K562 (cell line): ENCODE measurements around the gene TRUB2. TPM values are rescaled to one million over a fixed set of nuclear protein-coding genes. Genes with fewer than 3 reads are reported as not detected.

Experiments
- AFF1 ChIP-seq, 2 experiments: fragments of 450-650 bp; IDR thresholded peaks; 2 replicates each; pipeline ENCODE4 v1.6.1; 2018; ENCODE audit warnings: mild to moderate bottlenecking in 2 of 2, low read depth in 1 of 2; ENCODE audit not compliant: partially characterized antibody in 2 of 2
- MAFF ChIP-seq: IDR thresholded peaks from 2 replicates; pipeline ENCODE4 v1.6.1; 2012; ENCODE audit warnings: low read length, improper control_type of control experiment
- MGA ChIP-seq: fragments of 450-650 bp; IDR thresholded peaks from 2 replicates; pipeline ENCODE4 v1.6.1; 2016; ENCODE audit warnings: mild to moderate bottlenecking, moderate library complexity
- ZKSCAN3 ChIP-seq: fragments of 250-450 bp; sonication (Bioruptor Pico); IDR thresholded peaks from 2 replicates; pipeline ENCODE4 v1.4.0; 2020
- ZNF165 ChIP-seq: fragments of 250-450 bp; sonication (Bioruptor Pico); IDR thresholded peaks from 2 replicates; pipeline ENCODE4 v1.4.0; 2020; ENCODE audit warnings: borderline replicate concordance
- ZNF707 ChIP-seq: fragments of 250-450 bp; sonication (Bioruptor Pico); conservative IDR thresholded peaks from 2 replicates; pipeline ENCODE4 v1.8.0; 2022; ENCODE audit warnings: inconsistent platforms, mild to moderate bottlenecking, moderate library complexity
- polyA plus RNA-seq, 8 experiments: library from polyadenylated mRNA; depleted of rRNA in 4 of 8; stranded (reverse) in 5 of 8; unstranded in 3 of 8; fragments of >200 nt; fragmentation: Nextera tagmentation in 2 of 8; fragmentation: Illumina TruSeq in 1 of 8; extraction: Ambion mirVana in 2 of 8; extraction: Trizol in 1 of 8; gene quantifications; 2 replicates each; pipeline versions ENCODE4 v1.2.1 to v1.2.3, GENCODE V29; 2011 to 2014; ENCODE audit warnings: inconsistent platforms in 1 of 8, missing spikeins in 1 of 8
- total RNA-seq, 7 experiments: library from RNA; depleted of rRNA in 6 of 7; stranded (reverse); fragments of >200 nt in 6 of 7; fragmentation: Illumina TruSeq in 2 of 7; extraction: Trizol in 2 of 7; gene quantifications; 2 replicates each; pipeline versions ENCODE4 v1.2.1 to v1.2.3, GENCODE V29; 2011 to 2021; ENCODE audit warnings: low replicate concordance in 1 of 7
- TF ChIP-seq, protein P1 (sequence below): fragments of 250-450 bp; sonication (Bioruptor Pico); IDR thresholded peaks from 2 replicates; pipeline ENCODE4 v1.9.0; 2021; ENCODE audit warnings: mild to moderate bottlenecking
- TF ChIP-seq, protein P2 (sequence below), 2 experiments: fragments of 250-450 bp in 1 of 2; fragments of 450-650 bp in 1 of 2; sonication (Bioruptor Pico) in 1 of 2; IDR thresholded peaks; 2 replicates each; pipeline versions ENCODE4 v1.6.1 to v1.8.0; 2016 to 2021; ENCODE audit warnings: mild to moderate bottlenecking in 2 of 2, moderate library complexity in 2 of 2, missing compliant biosample characterization in 1 of 2, missing genetic modification characterization in 1 of 2

TRUB2 gene
- total and polyA plus RNA-seq, 9 of the 15 experiments (the other 6 are each of a cell fraction or from before 2014, with no cell fraction given): 9.3 to 110 (median 63.0) TPM

DNA sequence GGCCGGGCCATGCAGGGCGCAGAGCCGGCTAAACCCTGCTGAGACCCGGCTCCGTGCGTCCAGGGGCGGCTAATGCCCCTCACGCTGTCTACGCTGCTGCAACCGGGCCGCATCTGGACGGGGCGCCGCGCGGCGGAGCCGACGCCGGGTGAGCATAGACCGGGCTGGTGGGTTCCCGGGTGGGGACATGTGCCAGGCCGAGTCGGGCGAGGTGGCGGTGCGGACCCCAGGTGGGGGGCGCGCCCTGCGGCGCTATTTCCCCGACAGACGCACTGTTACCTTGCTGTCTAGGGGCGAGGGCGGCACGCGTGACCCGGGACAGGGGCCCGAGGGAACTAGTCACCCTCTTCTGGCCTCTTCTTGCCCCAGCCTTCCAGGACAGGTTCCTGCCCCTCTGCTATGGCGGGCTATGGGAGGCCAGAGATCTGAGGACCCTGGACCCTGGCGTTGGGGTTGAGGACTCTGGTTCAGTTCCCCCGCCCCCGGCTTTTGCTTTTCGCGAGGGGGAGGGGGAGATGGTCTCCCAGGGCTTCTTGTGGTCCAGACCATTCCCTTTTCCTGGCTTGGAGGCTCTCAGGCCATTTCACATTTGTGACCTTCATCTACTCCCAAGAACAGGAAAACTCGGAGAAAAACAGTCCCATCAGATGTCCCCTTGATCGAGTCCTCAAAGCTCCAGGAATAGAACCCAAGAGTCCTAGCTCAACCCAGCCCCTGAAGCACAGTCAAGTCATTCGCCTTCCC is 18.6 kb upstream of the TRUB2 start (continued):
- no peak for TF ChIP-seq AFF1 (IDR thresholded peaks at IDR 0.05; ENCODE audit: low read depth in 1 of 2, partially characterized antibody in 2 of 2)
- no peak for TF ChIP-seq ZNF165
- TF ChIP-seq MAFF: no peak
- TF ChIP-seq ZKSCAN3 (CRISPR knock-in tag): no peak
- TF ChIP-seq, protein P1, sequence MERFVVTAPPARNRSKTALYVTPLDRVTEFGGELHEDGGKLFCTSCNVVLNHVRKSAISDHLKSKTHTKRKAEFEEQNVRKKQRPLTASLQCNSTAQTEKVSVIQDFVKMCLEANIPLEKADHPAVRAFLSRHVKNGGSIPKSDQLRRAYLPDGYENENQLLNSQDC (CRISPR knock-in tag): no peak
- 0 out of 2 replicates have a peak, but pooled peaks have one; percentile 44 for TF ChIP-seq ZNF707 (CRISPR knock-in tag)
- TF ChIP-seq, protein P2, sequence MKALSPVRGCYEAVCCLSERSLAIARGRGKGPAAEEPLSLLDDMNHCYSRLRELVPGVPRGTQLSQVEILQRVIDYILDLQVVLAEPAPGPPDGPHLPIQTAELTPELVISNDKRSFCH (CRISPR knock-in tag; IDR thresholded peaks at IDR 0.05): no peak
- TF ChIP-seq, protein P2 (tag; IDR thresholded peaks at IDR 0.05): no peak
- no peak for TF ChIP-seq MGA
